ENCODE measurements around the gene NEXN.

- no peak for TF ChIP-seq ZFP36 (IDR thresholded peaks at IDR 0.05; ENCODE audit: borderline replicate concordance, low read depth, low read length, partially characterized antibody)
- no peak for TF ChIP-seq CC2D1A (CRISPR knock-in tag; IDR thresholded peaks at IDR 0.05)
- TF ChIP-seq KLF13 (CRISPR knock-in tag; IDR thresholded peaks at IDR 0.05): no peak
- no peak for TF ChIP-seq ZNF430 (CRISPR knock-in tag; IDR thresholded peaks at IDR 0.05)
- no peak for TF ChIP-seq HCFC1 (IDR thresholded peaks at IDR 0.05; ENCODE audit: low read depth, low read length)
- TF ChIP-seq POLR2AphosphoS5 (IDR thresholded peaks at IDR 0.05; ENCODE audit: low read depth, low read length): no peak
- no peak for TF ChIP-seq POLR2A (IDR thresholded peaks at IDR 0.05; ENCODE audit: insufficient read depth in 1 of 2, low read depth in 2 of 2, low read length in 2 of 2)
Observed at GRCh38 chr1:77987919-77988318, 99.5 kb downstream of the NEXN start.

All from HepG2 (cell line).